Measurements from ENCODE around the gene ASTL. TPM values are rescaled to one million over a fixed set of nuclear protein-coding genes. Genes with fewer than 3 reads are reported as not detected.

Gene ASTL
- polyA plus RNA-seq, 10 donors: 0.11 to 0.23 (median 0.18) TPM; not detected in 5

DNA sequence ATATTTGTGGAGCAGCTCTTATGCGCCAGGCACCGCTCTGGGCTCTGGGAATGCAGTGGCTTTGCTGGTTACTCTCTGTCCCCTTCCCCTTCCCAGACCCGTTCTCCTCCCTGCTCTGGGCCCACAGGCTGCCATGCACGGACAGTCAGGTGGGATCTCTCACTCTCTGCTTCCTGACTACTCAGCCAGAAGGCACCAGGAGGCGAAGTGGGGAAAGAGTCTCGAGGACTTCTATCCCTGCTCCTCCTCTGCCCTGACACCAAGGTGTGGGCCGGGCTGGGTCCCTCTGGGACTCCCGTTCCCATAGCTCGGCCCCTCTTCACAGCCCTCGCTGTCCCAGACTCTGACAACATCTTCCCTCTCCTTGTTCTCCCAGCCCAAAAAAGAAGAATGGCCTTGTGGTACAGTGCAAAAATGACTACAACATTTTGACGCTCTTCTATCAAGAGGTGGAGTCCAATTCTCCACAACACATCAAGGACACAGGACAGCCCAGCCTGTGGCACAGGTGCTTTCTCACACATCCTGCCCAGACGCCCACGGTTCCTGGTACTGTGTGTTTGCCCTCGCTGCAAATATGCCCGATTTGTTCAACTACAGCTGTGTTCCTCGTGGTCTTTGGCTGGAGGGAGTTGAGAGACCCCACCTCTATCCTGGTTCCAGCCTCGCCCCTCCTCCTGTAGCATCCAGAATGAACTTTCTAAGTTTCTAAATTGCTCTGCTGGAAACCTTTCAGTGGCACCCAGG is 21.0 kb upstream of the ASTL start:
- DNase-seq: no peak

GRCh38 chr2:96158554-96158940 is 20.2 kb upstream of the ASTL start:
- DNase-seq: no peak

GRCh38 chr2:96157649-96158553 is 19.6 kb upstream of the ASTL start:
- no peak for DNase-seq

GRCh38 chr2:96156926-96157648 is 18.8 kb upstream of the ASTL start:
- DNase-seq: no peak

- DNase-seq: no peak
Measured at GRCh38 chr2:96156011-96156820, 17.9 kb upstream of the ASTL start.

GRCh38 chr2:96154506-96155380 is 16.4 kb upstream of the ASTL start:
- no peak for DNase-seq

DNA sequence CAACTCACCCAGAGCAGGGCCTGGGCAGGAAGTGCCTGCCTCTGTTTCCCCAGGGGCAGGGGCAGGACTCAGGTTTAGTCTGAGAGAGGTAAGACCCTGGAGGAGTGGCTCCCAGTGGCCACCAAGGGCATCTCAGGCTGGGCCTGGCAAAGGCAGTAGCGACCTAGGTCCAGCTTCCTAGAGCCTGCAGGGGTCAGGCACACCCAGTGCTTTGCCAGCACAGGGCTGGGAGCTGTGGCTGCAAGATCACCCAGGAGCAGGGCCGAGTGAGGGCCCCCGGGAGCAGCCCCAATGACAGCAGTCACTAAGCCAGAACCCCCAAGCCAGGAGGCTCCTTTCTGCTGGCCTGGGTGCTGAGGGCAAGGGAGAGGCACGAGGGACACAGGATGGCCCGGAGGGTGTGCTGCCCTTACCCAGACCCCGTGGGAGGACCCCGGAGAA is 15.7 kb upstream of the ASTL start:
- DNase-seq: no peak

DNA sequence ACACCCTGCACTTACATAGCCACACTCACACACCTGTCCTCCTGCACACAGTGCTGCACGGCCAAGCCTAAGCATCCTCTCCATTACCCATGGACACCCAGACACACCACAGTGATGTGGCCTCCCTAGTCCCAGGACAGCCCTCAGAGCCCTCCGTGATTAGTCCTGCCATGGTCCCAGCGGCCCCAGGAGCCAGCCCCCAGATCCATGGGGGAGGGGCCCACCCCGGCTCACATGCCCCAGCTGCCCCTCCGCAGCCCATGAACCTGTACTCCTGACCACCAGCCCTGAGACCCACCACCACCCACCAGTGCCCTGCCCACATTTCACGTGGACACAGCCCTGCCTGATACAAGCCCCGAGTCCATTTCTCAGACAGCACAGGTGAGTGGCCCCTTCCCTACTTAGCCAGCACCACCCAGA is 15.0 kb upstream of the ASTL start:
- DNase-seq: no peak

GRCh38 chr2:96152304-96153161 is 14.2 kb upstream of the ASTL start:
- DNase-seq: no peak

- DNase-seq: no peak
Measured at GRCh38 chr2:96151595-96152303, 13.4 kb upstream of the ASTL start.

DNA sequence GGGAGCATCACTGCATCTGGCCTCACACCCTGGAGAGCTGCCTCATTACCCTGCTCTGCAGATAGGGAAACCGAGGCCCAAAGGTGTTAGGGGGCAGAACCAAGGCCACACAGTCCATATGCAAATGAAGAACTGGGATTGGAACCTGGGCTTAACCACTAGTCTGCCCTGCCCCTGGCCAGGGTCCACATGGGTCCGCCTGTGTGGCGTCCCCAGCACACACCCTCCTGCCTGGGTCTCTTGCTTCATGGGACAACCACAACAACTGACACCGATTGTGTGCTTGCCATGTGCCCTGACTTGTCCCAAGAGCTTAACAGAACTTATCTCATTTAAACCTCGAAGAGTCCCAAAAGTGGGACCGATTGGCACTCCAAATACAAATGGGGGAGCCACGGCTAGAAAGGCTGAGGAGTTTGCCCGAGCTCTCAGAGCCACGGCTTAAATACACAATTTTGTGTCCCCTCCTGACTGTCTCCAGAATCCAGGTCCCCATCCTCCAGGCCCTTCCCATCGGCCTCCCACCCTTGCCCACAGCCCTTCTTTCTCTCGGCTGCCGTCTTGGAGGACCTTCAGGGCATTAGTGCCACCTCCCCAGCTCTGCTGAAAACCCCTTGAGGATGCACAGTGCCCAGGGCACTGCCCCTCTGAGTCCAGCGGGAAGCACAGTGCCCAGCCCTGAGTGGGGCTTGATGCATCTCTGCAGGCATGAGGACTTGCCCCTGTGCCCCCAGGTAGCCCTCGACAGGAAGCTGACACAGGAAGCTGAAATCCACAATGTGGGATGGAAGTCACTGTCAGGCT is 12.7 kb upstream of the ASTL start:
- DNase-seq: no peak

DNA sequence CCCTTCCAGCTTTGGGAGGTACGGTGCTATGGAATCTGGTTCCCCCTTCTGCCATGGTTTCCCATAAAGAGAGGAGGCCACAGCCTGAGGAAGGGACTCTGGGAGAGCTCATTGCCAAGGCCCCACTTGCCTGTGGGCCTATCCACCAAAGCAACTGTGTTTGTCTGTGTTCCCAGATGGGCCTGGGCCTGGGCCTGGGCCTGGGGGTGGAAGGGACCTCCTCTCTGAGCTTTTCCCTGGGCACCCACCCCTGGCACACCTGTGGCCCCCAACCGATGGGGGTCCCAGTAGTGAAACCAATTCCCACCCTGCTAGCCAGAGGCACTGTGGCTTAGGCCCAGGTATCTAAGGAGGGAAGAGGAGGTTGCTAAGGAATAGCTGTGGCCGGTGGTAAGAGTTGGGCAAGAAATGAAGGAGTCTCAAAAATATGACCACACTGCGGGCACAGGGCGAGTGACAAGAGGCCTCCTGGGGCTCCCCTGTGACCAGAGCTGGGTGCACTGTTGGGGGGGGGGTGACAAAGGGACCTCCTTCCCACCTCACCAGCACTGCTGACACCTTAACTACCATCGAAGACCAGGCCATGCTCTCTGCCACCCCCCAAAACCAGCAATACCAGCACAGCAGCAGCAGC is 11.8 kb upstream of the ASTL start:
- DNase-seq: no peak

DNA sequence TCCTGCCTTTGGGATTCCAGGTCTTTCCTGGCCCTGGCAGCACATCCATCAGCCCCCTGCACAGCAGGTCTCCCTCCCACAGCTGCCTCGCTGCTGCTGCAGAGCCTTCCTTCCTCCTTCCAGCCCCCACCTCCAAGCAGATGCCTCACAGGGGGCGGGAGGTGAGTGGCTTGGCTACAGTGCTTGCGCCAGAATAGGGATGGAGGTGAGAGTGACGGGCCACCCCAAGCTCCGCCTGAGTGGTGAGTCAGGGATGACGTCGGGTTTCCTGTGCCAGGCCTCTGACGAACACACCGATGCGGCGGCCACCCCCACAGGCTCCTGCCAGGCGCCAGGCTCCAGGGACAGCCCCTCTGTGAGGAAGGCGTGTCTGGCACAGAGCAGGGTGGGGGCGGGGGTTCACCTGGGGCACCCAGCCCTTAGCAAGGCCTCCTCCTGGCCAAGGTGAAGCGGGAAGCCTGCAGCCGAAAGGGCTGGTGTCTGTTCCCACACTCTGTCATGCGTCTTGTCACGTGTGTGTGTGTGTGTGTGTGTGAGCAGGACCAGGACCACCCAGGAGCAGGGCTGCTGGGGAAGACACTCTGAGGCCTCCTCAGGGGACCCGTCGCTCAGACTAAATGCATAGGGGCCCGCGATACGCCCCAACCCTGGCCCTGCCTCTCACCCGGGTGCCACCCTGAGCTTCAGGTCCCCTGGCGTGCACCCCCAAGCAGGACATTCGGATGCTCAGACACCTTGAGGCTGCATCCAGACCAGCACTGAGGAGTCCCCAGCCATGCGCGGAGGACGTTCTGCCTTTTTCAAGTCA is 10.3 kb upstream of the ASTL start:
- DNase-seq: peak; percentile 52 to 80 (median 75)

DNA sequence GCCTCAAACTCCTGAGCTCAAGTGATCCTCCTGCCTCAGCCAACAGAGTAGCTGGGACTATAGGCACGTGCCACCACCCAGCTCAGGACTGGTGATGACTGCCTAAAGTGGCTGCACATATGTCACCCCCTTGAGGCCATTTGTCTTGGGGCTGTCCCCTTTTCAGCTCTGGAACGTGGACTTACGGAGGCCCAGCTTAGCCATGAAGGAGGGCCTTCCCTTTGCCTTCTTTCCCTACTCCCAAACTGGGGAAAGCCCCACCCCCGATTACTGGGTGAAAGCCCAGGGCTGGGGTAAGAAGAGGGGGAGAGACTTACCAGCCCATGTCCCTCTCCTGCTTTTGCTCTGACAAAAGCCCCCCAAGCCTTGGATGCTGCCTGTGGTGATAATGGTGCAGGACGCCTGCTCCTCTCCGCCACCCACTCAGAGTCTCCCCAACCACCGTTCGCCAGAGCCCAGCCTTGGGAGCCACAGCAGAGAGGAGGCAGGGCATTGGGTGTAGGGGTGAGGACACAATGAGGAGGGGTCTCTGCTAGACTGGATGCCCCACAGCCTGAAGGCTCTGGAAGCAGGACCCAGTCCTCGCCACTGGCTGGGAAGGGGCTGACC is 9.4 kb upstream of the ASTL start:
- DNase-seq: peak in 1 of 3 donors; percentile 45

DNA sequence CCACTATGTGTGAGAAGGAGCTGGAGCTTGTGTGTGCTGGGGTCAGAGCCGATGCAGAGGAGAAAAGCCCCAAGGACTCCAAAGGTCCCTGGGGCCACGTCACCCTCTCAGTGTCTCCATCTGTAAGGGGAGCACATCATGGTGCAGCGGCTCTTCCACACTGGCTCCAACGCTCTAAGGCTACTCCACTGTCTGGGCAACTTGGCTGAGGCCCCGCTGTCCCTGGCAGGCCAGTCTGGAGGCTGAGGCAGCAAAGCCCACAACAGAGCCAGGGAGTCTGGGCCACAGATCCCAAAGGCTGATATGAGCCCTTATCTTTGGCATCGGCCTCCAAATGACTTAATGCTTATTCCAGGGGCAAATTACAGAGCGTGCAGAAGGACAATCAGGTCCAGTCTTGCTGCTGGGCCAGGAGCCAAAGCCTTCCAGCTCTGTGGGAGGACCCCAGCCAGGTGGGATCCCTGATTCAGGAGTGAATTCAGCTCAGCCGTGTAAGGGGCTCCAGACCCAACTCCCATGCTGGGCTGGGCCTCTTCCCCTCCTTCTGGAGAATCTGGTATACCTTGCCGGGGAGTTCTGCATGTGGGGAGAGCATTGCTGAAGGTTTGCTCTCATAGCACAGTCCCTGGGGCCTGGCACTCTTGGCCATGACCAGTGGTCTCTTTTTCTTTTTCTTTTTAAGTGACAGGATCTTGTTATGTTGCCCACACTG is 8.7 kb upstream of the ASTL start:
- peak in 1 of 3 donors; percentile 42 for DNase-seq

Data from muscle of back (tissue), 11 donors.